Nephron progenitor cell (in vitro differentiated cells): ENCODE measurements around the gene GNAL.

Experiments
- DNase-seq: peaks from one replicate; pipeline ENCODE4 v3.0.0; 2021
- H3K27ac Mint-ChIP-seq: 2 replicates; pipeline ENCODE4 v1.8.0; 2021; ENCODE audit warnings: mild to moderate bottlenecking, moderate library complexity, mixed read lengths
- H3K27me3 Mint-ChIP-seq: 2 replicates; pipeline ENCODE4 v1.8.0; 2021; ENCODE audit warnings: mild to moderate bottlenecking, low read depth, mixed read lengths; ENCODE audit not compliant: poor library complexity
- H3K36me3 Mint-ChIP-seq: 2 replicates; pipeline ENCODE4 v1.8.0; 2021; ENCODE audit warnings: low read depth, mixed read lengths
- H3K4me1 Mint-ChIP-seq: 2 replicates; pipeline ENCODE4 v1.8.0; 2021; ENCODE audit warnings: mixed read lengths
- H3K4me3 Mint-ChIP-seq: 2 replicates; pipeline ENCODE4 v1.8.0; 2021; ENCODE audit warnings: mild to moderate bottlenecking, moderate library complexity, mixed read lengths
- H3K9me3 Mint-ChIP-seq: 2 replicates; pipeline ENCODE4 v1.8.0; 2021; ENCODE audit warnings: mild to moderate bottlenecking, moderate library complexity, mixed read lengths
- TF ChIP-seq, protein P1 (sequence below): fragments of 200-600 bp; sonication (generic); IDR thresholded peaks from 2 replicates; pipeline ENCODE4 v1.5.0; 2021; ENCODE audit warnings: antibody characterized with exemption

The GNAL gene

DNA sequence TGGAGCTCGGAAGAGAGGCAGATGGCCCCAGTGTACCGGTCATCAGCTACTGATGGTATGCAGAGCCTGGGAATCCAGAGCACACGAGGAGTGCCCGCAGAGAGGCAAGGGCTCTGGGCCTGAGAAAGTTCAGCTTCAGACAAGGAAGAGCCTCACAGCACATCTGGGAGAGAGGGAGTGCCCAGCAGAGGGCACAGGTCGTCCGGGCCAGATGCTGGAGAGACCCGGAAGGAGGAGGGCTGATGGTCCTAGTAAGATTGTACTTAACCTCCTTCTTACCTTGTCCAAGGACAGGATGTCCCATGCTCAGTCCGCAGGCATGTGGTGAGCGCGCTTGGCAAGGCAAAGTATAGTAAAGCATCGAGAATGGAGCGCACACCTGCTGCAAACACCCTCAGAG, 137.8 kb downstream of the GNAL start:
- Mint-ChIP-seq H3K36me3 (peaks cover 22% of the 10 kb centered on the region), H3K27ac (peak overlapping the region; percentile 36), H3K4me1 (peaks cover 17% of the 10 kb centered on the region), H3K9me3 (no peaks in the 10 kb centered on the region), H3K27me3 (no peaks in the 10 kb centered on the region), H3K4me3 (no peak overlapping the region)
- DNase-seq: no peak
- TF ChIP-seq, protein P1, sequence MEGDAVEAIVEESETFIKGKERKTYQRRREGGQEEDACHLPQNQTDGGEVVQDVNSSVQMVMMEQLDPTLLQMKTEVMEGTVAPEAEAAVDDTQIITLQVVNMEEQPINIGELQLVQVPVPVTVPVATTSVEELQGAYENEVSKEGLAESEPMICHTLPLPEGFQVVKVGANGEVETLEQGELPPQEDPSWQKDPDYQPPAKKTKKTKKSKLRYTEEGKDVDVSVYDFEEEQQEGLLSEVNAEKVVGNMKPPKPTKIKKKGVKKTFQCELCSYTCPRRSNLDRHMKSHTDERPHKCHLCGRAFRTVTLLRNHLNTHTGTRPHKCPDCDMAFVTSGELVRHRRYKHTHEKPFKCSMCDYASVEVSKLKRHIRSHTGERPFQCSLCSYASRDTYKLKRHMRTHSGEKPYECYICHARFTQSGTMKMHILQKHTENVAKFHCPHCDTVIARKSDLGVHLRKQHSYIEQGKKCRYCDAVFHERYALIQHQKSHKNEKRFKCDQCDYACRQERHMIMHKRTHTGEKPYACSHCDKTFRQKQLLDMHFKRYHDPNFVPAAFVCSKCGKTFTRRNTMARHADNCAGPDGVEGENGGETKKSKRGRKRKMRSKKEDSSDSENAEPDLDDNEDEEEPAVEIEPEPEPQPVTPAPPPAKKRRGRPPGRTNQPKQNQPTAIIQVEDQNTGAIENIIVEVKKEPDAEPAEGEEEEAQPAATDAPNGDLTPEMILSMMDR: no peak

DNA sequence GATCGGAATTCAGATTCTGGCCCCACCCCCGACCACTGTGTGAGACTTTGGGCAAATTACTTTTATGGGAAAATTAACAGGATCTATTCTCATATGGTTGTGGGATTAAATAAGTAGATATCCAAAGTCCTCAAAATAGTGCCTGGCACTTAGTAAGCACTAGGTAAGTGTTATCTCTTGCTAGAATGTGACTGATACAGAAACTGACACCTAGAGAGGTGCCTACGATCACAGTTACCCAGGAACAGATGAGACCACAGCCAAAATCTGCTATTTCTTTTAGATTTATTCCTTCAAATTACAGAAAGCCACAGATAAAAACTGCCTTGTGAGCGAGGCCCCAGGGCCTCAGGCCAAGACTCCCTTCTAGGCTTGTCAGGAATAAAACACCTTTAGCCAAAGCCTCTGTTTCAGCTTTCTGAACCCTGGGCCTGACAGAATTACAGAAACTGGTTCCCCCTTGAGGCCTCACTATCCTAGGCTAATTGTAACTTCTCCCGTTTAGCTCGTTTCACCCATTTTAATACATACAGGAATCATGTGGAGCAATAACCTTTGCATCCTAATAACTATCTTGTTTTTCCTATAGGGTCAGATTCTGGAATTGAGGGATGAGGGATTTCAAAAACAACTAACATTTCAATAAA, 139.8 kb downstream of the GNAL start:
- Mint-ChIP-seq H3K4me1 (peaks cover 9% of the 10 kb centered on the region), H3K27me3 (no peaks in the 10 kb centered on the region), H3K27ac (peak overlapping the region; percentile 44), H3K4me3 (no peak overlapping the region), H3K9me3 (no peaks in the 10 kb centered on the region), H3K36me3 (peaks cover 22% of the 10 kb centered on the region)
- TF ChIP-seq, protein P1: no peak
- DNase-seq: no peak

DNA sequence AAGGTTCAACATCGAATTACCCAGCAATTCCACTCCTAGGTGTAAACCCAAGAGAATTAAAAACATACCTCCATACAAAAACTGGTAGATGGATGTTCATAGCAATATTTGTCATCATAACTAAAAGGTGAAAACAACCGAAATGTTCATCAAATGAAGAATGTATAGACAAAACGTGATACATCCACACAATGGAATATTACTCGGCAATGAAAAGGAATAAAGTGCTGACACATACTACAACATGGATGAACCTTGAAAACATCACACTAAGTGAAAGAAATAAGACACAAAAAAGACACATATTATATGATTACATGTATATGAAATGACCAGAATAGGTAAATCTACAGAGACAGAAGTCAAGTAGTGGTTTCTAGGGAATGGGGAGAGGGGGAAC, 141.5 kb downstream of the GNAL start:
- TF ChIP-seq, protein P1: no peak
- no peaks in the 10 kb centered on the region for H3K9me3 Mint-ChIP-seq
- no peak for DNase-seq
- H3K4me3 Mint-ChIP-seq: no peak overlapping the region
- H3K27ac Mint-ChIP-seq: no peak overlapping the region
- peaks cover 9% of the 10 kb centered on the region for H3K4me1 Mint-ChIP-seq
- H3K36me3 Mint-ChIP-seq: peaks cover 22% of the 10 kb centered on the region
- H3K27me3 Mint-ChIP-seq: no peaks in the 10 kb centered on the region

DNA sequence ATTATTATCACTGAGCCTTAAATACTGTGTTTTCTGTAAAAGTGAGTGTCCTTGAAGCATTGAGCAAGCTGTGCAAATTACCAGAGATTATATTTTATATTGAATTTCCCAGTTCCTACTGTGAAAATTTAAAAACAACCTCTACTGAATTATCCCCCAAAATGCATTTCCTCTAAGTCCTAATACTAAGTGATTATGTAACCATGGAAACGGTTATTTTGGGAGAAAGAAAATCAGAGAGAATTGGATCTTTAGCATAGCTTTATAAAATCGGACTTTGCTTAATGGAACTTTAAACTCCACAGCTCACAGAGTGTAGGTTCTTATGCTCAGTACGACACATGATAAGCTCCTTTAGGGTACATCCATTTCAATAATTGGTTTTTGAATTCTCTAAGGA, 142.9 kb downstream of the GNAL start:
- Mint-ChIP-seq H3K9me3 (no peaks in the 10 kb centered on the region), H3K36me3 (peaks cover 15% of the 10 kb centered on the region), H3K27me3 (no peaks in the 10 kb centered on the region), H3K4me1 (peaks cover 9% of the 10 kb centered on the region), H3K4me3 (no peak overlapping the region), H3K27ac (no peak overlapping the region)
- DNase-seq: no peak
- TF ChIP-seq, protein P1: no peak

DNA sequence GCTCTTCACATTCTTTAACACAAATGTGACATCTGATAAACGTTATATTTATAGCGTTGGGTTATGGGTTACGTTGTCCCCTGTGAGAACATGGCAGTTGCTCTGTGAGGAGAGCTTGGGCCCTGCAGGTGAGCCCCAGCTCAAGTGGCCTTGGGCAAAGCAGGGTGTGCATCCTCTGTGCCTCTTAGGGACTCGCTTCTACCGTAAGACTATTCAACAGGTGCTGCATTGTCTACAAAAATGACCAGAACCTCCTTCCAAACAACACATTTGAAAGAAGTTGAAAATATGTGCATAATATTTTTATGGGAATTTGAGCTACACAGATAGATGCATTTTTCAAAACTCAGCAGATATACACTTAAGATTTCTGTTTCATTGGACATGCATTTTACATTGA, 145.7 kb downstream of the GNAL start:
- no peaks in the 10 kb centered on the region for H3K4me1 Mint-ChIP-seq
- H3K4me3 Mint-ChIP-seq: no peak overlapping the region
- no peak overlapping the region for H3K27ac Mint-ChIP-seq
- peaks cover 11% of the 10 kb centered on the region for H3K36me3 Mint-ChIP-seq
- no peaks in the 10 kb centered on the region for H3K27me3 Mint-ChIP-seq
- TF ChIP-seq, protein P1: no peak
- no peaks in the 10 kb centered on the region for H3K9me3 Mint-ChIP-seq
- DNase-seq: no peak

DNA sequence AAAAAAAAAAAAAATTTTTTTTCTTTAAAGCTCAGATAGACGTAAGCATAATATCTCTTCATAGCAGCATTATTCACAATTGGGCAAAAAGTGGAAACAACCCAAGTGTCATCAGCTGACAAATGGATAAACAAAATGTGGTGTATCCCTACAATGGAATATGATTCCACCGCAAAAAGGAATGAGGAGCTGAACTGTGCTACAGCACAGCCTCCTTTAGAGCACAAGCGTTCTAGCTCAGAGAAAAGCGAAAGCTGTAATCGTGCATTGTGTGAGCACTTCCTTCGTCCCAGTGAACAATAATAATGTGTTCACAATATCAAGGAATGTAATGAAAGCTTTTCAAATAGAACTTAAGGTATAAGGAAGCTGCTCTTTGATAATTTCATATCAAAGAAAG, 150.5 kb downstream of the GNAL start:
- Mint-ChIP-seq H3K36me3 (no peaks in the 10 kb centered on the region), H3K4me3 (no peak overlapping the region), H3K27me3 (no peaks in the 10 kb centered on the region), H3K4me1 (peaks cover 6% of the 10 kb centered on the region), H3K9me3 (no peaks in the 10 kb centered on the region), H3K27ac (peak overlapping the region; percentile 42)
- no peak for DNase-seq
- TF ChIP-seq, protein P1: no peak
